ENCODE measurements around the gene CCNY. TPM values are rescaled to one million over a fixed set of nuclear protein-coding genes. Genes with fewer than 3 reads are reported as not detected.

Gene CCNY
- total RNA-seq, 1 donor from 2014 or later, result 83.4 TPM

DNA sequence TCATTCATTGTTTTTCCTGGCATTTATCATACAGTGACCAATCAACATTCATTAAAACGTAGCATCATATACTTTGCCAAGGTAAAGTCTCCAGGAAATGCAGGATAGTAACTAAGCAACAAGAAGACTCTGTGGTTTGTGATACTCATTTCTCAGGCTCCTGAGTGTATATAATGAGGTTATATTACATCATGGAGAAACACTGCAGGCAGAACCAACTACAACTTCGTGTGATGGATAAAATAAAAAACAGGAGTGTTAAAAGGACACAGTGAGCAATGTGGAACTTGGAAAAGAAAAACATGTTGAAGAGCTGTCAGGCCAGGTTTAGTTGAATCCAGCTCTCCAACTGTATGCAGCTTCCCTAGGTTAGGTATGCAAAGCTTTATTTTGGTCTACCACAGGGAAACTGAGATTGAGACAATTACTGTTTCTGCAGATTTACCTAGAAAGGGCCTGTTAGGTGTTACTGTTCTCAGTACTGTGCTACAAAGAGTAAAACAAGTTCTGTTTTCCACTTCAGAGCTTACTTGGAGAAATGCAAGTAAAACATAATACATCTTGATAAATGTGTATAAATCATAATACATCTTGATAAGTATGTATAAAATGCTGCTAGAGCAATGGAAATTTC lies 7.8 kb upstream of the CCNY start:
- no peak for DNase-seq (ENCODE audit: low spot score)
- intact Hi-C loops (cut with DNase I), result loop anchor here (5.0 kb wide), 1 partner anchor 86 kb away; no protein-coding TSS in a partner anchor

DNA sequence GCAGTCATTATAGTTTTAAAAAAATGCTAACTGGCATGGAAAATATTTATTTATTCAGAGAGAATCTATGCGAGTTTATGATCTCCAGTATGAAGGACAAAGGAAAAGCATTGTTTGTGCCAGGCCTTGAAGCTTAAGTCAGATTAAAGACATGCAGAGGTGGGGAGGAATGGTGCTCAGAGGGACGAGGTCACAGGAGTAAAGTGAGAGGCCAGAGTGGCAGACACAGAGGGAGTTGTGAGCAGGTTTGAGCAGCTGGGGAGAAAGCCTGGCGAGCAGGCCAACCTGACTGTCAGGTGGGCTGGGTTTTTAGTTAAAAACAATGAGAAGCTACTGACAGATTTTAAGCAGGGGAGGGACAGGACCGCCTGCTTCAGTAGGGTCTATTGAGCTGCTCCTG lies 6.8 kb upstream of the CCNY start:
- intact Hi-C loops (cut with DNase I), result loop anchor here (5.0 kb wide), 1 partner anchor 87 kb away; no protein-coding TSS in a partner anchor

DNA sequence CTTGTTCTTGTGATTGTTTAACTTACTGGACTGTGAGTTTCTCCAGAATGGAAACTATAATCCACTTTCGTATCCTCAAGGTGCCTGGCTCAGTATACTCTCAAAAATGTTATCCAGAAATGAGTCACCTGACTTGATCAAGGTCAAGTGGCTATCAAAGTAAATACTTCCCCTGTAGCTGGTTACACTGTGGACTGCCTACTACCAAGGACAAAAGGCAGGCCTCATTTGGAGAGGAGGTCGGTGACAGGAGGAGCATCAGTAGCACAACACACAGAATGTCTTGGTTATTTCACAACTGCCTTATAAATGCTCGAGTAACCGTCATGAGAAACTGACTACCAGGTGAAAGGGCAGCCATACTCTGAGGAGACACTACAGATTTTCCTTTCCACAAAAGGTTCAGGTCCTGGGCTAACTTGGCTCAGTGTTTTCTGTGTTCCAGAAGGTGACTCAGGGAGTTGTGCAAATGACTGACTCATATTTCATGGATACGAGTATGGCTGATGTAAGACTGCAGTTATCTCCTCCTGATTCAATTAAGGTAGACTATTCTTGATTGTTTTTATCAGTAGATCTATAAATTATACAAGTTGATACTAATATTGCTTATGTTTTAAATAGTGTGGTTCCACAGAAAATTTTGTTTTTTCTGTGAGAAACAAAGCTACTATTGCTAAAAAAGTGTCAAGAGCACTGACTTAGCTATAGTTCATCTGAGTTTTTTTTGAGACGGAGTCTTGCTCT lies 4.2 kb upstream of the CCNY start:
- DNase-seq (ENCODE audit: low spot score), result no peak
- intact Hi-C loops (cut with DNase I), result no loop called here

More for the DNA sequence above, 6.8 kb upstream of the CCNY start:
- DNase-seq (ENCODE audit: low spot score), result no peak

DNA sequence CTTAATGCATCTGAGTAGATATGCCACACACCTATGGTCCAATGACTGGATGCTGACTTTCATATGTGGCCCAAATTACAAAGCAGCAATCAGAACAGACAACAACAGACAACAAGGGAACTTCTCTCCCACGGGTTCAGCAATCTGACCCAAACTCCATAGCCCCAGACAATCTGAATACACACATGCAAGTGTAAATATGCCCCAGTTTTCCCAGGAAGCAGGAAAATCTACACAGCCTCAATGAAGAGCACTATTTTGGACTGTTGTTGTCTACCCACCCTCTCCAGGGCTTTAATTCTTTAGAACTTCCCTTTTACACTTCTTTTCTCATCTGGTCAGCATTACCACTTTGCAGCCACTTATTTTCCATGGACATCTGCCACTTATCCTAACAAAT lies 2.0 kb upstream of the CCNY start:
- intact Hi-C loops (cut with DNase I), result no loop called here

DNA sequence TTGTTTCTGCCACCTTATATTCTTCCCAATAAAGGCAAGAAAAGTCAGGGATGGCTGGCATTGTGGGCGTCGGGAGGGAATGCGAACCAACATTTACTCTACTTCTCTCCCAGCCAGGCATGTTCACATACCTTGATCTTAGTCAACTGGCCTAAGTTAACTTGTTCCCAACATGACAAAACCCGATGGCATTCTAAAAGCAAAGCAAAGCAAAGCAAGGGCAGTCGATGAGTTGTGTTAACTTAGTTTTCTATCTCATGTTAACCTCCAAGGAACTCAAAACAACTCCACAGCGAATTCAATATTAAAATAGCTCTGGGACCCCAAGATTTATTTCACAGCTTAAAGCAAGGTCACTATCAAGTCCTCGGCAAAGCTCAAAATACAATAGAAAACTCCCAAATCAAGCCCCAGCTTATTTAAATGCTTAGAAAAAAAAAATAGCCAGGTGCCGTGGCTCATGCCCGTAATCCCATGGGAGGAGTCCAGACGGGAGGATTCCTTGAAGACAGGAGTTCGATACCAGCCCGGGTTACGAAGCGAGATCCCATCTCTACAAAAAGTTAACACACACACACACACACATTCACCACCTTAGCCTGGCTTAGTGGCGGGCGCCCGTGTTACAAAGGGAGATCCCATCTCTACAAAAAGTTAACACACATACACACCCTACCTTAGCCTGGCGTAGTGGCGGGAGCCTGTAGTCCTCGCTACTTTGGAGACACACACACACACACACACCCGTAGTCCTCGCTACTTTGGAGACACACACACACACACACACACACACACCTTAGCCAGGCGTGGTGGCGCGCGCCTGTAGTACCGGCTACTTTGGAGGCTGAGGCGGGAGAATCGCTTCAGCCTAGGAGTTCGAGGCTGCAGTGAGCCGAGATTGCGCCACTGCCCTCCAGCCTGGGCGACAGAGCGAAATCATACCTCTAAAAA lies 901 bp upstream of the CCNY start:
- intact Hi-C loops (cut with DNase I), result loop anchor here (2.0 to 5.0 kb wide), 3 partner anchors 37 to 227 kb away; partner anchors contain the start of gene CREM
- no peak for DNase-seq (ENCODE audit: low spot score)

More for the DNA sequence above, 2.0 kb upstream of the CCNY start:
- DNase-seq (ENCODE audit: low spot score), result no peak

DNA sequence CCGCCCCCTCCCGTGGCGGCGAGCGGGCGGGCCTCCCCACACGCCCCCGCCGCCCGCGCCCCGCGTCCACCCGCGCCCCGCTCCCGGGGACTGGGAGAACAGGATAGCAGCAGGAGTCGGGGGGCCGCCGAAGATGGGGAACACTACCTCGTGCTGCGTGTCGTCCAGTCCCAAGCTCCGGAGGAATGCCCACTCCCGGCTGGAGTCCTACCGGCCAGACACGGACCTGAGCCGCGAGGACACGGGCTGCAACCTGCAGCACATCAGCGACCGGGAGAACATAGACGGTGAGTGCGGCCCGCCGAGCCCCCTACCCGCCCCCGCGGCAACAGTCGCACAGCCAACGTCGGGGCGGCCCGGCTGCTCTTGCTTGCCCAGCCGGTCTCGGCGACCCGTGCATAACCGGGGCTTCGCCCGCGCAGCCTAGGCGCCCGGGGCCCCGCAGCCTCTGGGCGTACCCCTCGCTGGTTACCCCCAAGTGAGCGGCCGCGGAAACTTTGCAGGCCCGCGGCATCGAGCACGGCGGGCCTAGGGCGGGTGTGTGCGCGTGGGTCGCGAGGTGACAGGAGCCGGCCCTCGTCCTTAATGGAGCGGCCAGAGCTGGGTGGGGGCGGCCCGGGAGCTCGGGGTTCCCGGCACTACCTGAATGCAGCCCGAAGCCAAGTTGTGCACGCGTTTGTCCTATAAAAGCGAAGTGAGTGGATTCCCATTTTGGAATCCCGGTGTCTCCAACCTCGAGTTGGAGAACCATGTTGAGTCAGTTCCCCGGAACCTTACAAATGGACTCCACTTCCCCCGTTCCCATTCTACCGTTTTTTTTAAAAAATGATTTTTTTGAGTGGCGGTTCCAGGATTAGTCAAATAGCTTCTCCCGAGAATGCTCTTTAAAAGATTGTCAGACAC lies 863 bp downstream of the CCNY start:
- intact Hi-C loops (cut with DNase I), result loop anchor here (2.0 to 5.0 kb wide), 3 partner anchors 36 to 225 kb away; partner anchors contain the start of gene CREM
- DNase-seq (ENCODE audit: low spot score), result no peak

DNA sequence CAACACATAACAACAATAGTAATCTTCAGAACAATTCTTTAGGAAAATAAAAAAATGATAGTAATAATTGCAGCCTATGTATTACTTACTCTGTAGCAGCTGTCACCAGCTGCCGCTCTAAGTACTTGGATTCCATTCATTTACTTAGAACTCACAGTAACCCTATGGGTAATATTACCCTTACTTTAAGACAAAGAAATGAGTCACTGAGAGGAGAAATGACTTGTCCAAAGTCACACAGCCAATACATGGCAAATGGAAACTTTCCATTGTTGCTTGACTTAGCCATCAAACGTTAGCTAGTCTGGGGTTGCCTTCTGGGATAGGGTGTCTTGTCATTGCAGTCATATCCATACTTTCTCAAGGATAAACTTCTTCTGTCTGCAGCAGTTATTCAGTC lies 3.6 kb downstream of the CCNY start:
- no peak for DNase-seq (ENCODE audit: low spot score)
- intact Hi-C loops (cut with DNase I), result loop anchor here (5.0 kb wide), 2 partner anchors 213 to 222 kb away; partner anchors contain the start of gene CREM

DNA sequence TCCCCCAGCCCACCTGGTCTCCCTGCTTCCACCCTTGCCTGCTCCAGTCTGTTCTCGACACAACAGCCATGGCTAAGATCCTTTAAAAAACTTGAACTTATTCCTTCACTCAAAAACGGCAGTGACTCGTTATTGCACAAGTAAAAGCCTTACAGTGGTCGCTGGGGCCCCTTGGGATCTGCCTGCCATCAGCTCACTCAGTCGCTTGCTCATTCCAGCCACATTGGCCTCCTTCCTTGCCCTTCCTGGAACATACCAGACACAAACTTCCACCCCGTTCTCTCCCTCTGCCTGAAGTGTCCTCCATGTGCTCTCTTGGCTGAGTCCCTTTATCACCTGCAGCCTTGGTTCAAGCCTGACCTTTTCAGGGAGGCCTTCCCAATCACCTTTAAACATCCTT lies 4.7 kb downstream of the CCNY start:
- intact Hi-C loops (cut with DNase I), result no loop called here
- no peak for DNase-seq (ENCODE audit: low spot score)

DNA sequence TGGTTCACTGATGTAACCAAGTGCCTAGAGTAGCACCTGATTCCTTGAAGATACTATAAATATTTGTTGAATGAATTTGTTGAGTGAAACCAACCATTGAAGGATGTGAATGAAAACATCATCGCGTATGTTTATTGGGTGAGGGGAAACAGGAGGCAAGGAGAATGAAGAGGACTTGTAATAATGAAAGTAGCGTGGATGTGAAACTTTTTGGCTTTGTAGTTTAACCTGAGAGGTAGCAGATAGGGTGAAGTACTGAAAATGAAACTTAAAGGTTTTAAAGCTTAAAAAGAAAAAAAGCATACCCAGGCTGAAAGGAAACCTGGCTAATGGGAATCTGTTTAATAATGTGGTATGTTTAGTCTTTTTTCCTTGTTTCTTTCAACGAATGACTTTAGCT lies 5.2 kb downstream of the CCNY start:
- intact Hi-C loops (cut with DNase I), result no loop called here
- DNase-seq (ENCODE audit: low spot score), result no peak

DNA sequence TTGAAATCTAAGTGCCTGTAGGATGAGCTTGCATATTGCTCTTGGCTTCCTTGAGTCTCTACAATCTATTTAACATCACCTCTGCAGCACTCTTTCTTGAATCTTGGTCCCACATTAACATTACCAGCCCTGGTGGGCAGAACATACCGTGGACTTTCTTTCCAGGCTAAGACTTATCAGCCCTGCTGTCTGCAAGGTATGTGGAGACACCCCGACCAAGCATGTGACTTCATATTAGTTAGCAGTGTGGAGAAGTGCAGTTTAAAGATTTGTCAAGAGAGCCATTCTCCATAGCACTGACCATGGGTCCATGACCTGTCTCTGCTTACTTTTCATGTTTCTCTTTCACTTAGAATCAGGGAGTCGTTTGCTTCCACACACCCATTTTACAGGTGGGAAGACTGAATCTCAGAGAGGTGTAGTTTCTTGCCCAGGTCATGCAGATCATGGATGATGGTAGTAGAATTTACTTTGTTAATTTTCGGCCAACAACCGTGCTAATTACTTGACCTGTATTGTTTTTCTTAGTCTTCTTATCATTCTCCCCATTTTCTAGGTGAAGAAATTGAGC lies 6.0 kb downstream of the CCNY start:
- DNase-seq (ENCODE audit: low spot score), result no peak
- intact Hi-C loops (cut with DNase I), result no loop called here

DNA sequence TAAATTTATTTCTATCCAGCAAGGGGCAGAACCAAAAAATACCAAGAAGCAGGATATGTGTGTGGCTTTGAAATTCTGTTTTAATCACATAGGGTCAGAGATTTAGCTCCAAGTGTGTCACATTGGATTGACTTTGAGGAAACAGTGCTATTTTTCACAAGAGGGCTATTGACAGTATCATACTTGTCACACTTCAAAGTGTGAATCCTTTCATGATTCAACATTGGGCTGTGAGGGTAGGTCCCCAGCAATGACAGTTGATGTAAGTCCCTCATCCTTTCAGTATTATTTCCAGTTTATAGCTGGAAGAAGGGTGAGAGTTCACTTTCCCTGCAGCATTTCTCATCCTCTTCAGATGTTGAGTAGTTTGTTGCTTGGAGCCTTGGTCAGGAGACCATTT lies 7.4 kb downstream of the CCNY start:
- DNase-seq (ENCODE audit: low spot score), result no peak
- intact Hi-C loops (cut with DNase I), result no loop called here

DNA sequence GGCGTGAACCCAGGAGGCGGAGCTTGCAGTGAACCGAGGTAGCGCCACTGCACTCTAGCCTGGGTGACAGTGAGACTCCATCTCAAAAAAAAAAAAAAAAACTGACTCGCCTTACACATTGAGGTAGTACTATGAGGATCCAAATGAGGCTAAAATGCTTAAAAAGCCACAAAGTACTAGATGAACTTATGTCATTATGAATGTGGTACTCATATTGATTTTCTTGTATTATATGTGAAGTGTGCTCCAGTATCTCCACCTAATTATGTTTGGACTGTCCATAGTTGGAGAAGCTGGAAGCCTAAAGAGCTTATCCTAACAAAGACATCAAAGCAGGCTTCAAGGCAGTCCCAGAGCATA lies 9.1 kb downstream of the CCNY start:
- no peak for DNase-seq (ENCODE audit: low spot score)
- intact Hi-C loops (cut with DNase I), result no loop called here

DNA sequence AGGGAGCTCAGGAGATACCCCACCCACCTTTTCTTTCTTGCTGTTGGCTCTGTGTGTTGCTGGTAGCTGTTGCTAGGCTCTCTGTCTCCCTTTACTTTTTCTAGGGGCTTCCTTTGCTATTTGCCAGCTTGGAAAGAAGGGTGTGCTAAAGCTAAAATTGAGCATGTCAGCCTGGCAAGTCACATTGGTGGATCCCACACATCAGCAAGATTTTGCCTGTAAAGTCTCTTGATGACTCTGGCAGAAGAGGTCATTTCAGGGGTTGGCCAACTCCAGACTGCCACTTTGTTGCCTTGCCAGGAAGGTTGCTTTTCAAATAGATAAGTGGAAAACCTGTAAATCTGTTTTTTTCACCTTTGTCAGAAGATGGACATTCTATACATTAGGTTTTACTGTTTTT lies 9.9 kb downstream of the CCNY start:
- intact Hi-C loops (cut with DNase I), result no loop called here
- no peak for DNase-seq (ENCODE audit: low spot score)

DNA sequence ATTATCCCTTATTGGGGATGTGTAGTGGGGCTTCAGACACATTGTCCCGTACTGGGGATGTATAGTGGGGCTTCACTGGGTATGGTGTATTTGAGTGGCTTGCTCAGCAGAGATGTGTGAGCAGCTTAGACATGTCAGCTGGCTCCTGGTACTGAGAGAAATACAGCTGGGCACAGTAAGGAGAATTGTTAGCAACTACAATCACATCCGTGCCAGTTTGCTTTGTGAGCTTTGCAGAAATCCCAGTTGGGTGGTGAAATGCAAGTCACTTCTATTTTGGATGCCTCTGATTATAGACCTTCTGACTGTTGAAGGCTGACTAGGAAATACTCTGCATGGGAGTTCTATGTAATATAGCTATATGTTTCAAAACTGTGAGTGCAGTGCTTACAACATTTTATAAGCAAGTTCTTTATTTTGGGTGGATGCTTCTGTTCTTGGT lies 10.8 kb downstream of the CCNY start:
- intact Hi-C loops (cut with DNase I), result no loop called here
- no peak for DNase-seq (ENCODE audit: low spot score)

DNA sequence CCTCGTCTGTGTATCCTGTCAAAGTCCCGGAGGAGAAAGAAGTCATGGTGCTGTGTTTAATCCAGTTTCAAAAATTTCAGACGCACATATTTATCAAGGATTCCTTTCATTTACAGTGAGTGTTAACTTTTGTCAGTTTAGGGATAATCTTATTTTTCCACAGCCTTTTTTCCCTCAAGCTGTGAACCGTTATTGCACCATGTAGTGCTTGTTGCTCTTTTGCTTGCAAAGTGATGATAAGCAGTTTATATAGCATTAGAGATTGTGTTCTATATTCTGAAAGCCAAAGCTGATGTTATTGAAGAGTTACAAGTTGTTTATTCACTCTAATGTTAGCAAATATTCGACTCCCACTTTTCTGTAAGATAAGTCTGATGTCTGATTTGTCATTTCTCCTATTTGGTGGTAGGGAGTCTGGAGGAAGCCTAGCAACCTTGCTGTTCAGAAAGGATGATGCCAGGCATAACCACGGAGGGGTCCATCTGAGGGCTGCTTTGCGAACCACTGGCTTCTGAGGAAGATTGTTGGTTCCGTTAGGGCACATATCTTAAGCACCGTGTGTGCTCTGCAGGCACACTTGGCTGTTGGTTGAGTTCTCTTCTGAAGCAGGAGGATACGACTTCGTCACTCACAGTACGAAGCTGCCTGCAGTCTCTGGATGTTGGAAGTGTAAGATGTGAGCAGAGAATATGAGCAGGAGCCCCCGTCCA lies 11.7 kb downstream of the CCNY start:
- intact Hi-C loops (cut with DNase I), result no loop called here

DNA sequence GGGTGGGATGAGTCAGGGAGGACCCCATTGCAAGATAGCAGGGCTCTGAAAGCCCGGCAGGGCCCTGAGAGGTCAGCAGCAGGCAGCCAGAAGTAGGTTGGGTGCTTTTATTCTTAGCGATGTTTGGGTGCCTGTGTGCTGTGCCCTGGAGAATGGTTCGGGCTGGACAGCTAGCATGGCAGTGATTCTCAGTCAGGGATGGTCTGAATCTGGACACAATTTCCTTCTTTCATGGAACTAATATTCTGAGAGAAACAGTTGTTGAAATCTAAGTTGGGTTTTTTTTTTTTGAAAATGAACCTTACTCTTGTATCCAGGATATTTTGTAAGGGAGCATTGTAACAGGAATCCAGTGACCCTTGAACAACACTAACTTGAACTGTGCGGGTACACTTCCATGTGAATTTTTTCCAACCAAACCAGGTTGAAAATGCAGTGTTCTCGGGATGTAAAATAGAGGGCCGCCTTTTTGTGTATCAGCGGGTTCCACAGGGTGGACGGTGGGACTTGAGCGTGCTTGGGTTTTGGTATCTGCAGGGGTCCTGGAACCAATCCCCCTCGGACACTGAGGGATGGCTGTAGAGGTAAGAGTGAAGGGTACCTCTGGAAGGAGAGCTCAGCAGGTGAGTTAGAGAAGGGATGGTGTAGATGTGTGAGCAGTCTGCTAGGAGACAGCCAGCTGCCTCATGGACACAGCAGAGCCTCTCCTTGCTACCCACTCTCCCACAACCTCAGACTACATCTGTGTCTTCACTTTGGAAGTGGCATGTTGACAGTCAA lies 12.5 kb downstream of the CCNY start:
- no peak for DNase-seq (ENCODE audit: low spot score)
- intact Hi-C loops (cut with DNase I), result no loop called here

More for the DNA sequence above, 11.7 kb downstream of the CCNY start:
- DNase-seq (ENCODE audit: low spot score), result no peak

DNA sequence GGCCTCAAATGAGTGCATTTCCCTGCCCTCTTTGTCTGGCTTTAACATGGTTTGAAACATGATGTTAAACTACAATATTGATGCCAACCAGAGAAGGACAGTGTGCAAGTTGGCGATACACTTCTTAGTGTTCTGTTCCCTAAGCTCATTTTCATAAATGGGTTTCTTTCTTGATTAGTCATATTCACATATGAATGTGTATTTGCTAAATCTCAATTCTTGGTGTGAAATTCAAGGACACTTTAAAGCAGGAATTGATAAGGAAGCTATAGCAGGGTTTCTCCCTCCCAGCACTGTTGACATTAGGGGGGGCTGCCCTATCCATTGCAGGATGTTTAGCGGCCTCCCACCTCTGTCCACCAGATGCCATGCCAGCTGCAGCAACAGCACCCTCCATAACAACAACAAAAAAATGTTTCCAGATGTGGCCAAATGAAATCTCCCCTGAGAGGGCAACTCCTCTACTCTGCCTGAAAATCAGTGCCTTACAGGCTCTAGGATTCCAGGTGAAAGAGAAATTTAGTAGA lies 13.1 kb downstream of the CCNY start:
- intact Hi-C loops (cut with DNase I), result no loop called here
- DNase-seq (ENCODE audit: low spot score), result no peak

All from cardiac septum (tissue), 1 donor.